ENCODE results near the gene SALL4.

- TF ChIP-seq CTCF (IDR thresholded peaks at IDR 0.05) (no peak), EZH2phosphoT487 (IDR thresholded peaks at IDR 0.05) (no peak), EZH2 (IDR thresholded peaks at IDR 0.05) (no peak)
These were observed 43.3 kb downstream of the SALL4 start for GRCh38 chr20:51758978-51759544.

All from neural progenitor cell (in vitro differentiated cells).